GM19240 (cell line): ENCODE results near the gene RUFY4.
"Not testable (repeated sequence)": the region's sequence is repeated elsewhere in the genome, so short reads cannot be mapped to it uniquely, and the experiment has no call there.

Experiments used
- DNase-seq: peaks from one replicate; pipeline ENCODE4 v3.0.0; 2011; ENCODE audit warnings: low spot score; ENCODE audit not compliant: insufficient read length

Gene RUFY4

GRCh38 chr2:218081695-218082094 lies 12.6 kb downstream of the RUFY4 start:
- DNase-seq, result no peak

- DNase-seq, result no peak
Measured at GRCh38 chr2:218082586-218083351, 13.7 kb downstream of the RUFY4 start.

GRCh38 chr2:218083352-218083676 lies 14.3 kb downstream of the RUFY4 start:
- DNase-seq, result no peak

- no peak for DNase-seq
Measured at GRCh38 chr2:218086478-218086877, 17.4 kb downstream of the RUFY4 start.

GRCh38 chr2:218089259-218089658 lies 20.2 kb downstream of the RUFY4 start:
- no peak for DNase-seq

- DNase-seq, result no peak
Measured at GRCh38 chr2:218091746-218092145, 22.7 kb downstream of the RUFY4 start.

- no peak for DNase-seq
Measured at GRCh38 chr2:218093879-218094278, 24.8 kb downstream of the RUFY4 start.

GRCh38 chr2:218095853-218096252 lies 26.8 kb downstream of the RUFY4 start:
- no peak for DNase-seq

- DNase-seq, result no peak
Measured at GRCh38 chr2:218097975-218098374, 28.9 kb downstream of the RUFY4 start.

- not testable (repeated sequence) for DNase-seq
Measured at GRCh38 chr2:218108834-218109233, 39.8 kb downstream of the RUFY4 start.

- DNase-seq, result not testable (repeated sequence)
Measured at GRCh38 chr2:218121789-218122188, 52.7 kb downstream of the RUFY4 start.

- DNase-seq, result not testable (repeated sequence)
Measured at GRCh38 chr2:218122286-218122685, 53.2 kb downstream of the RUFY4 start.

- DNase-seq, result no peak
Measured at GRCh38 chr2:218123986-218124385, 54.9 kb downstream of the RUFY4 start.

- no peak for DNase-seq
Measured at GRCh38 chr2:218125095-218125494, 56.0 kb downstream of the RUFY4 start.

- DNase-seq, result no peak
Measured at GRCh38 chr2:218125626-218126080, 56.6 kb downstream of the RUFY4 start, which contains the start of gene CXCR2. CXCR2 (plus strand) TSS chr2:218126028; CDS start chr2:218134802, 8,774 bp downstream.

GRCh38 chr2:218127929-218128455 lies 58.9 kb downstream of the RUFY4 start:
- DNase-seq, result no peak

- DNase-seq, result no peak
Measured at GRCh38 chr2:218128781-218129457, 59.9 kb downstream of the RUFY4 start.

- DNase-seq, result no peak
Measured at GRCh38 chr2:218129458-218130135, 60.5 kb downstream of the RUFY4 start.

GRCh38 chr2:218130377-218130776 lies 61.3 kb downstream of the RUFY4 start:
- no peak for DNase-seq

- no peak for DNase-seq
Measured at GRCh38 chr2:218130822-218131221, 61.8 kb downstream of the RUFY4 start.

GRCh38 chr2:218137514-218137913 lies 68.5 kb downstream of the RUFY4 start:
- DNase-seq, result no peak

GRCh38 chr2:218138047-218138446 lies 69.0 kb downstream of the RUFY4 start:
- no peak for DNase-seq
